AG09319 (cell line): Measurements from ENCODE around the gene ZBBX.

Source experiments
- DNase-seq: peaks from one replicate; pipeline ENCODE4 v3.0.0-alpha.2; 2010; ENCODE audit warnings: low read depth; ENCODE audit errors: extremely low read depth
- TF ChIP-seq, protein P1 (sequence below): IDR thresholded peaks from 2 replicates; pipeline ENCODE4 v1.5.1; 2011; ENCODE audit warnings: low read depth, mild to moderate bottlenecking, inconsistent platforms, low read length, moderate library complexity

ZBBX gene

DNA sequence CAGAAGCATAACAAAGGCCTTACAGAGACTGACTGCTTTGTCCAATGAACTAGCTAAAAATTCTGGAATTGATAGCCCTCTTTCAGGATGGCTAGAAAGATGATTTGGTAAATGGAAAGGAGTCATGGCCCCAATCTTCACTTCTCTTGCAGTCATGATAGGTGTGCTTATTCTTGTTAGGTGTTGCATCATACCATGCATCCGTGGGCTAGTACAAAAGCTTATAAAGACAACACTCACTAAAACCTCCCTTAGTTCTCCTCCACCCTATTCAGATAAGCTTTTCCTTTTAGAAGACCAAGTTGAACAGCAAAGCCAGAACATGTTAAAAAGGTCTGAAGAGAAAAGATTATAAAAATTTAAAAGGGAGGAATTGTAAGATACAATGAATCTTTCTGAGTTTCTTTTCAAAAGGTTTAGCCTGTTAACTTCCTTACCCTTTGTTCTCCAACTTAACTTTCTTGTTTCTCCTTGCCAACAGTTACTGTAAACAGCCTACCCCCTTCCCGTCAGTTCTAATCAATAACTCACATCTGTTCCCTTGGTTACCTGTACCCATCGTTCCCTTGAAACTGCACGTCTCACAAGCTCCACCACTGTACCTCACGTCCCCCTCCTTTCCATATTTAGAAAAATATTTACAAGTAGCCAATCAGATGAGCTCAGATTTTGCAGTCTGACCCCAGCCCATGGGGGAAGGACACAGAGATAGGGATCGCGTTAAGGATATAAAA lies 105.8 kb downstream of the ZBBX start:
- TF ChIP-seq, protein P1, sequence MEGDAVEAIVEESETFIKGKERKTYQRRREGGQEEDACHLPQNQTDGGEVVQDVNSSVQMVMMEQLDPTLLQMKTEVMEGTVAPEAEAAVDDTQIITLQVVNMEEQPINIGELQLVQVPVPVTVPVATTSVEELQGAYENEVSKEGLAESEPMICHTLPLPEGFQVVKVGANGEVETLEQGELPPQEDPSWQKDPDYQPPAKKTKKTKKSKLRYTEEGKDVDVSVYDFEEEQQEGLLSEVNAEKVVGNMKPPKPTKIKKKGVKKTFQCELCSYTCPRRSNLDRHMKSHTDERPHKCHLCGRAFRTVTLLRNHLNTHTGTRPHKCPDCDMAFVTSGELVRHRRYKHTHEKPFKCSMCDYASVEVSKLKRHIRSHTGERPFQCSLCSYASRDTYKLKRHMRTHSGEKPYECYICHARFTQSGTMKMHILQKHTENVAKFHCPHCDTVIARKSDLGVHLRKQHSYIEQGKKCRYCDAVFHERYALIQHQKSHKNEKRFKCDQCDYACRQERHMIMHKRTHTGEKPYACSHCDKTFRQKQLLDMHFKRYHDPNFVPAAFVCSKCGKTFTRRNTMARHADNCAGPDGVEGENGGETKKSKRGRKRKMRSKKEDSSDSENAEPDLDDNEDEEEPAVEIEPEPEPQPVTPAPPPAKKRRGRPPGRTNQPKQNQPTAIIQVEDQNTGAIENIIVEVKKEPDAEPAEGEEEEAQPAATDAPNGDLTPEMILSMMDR, result no peak
- DNase-seq, result no peak

GRCh38 chr3:167253037-167253436 lies 127.1 kb downstream of the ZBBX start:
- DNase-seq, result no peak
- TF ChIP-seq, protein P1, result no peak

- DNase-seq, result no peak
- TF ChIP-seq, protein P1, result no peak
Measured at GRCh38 chr3:167251678-167252077, 128.4 kb downstream of the ZBBX start.

DNA sequence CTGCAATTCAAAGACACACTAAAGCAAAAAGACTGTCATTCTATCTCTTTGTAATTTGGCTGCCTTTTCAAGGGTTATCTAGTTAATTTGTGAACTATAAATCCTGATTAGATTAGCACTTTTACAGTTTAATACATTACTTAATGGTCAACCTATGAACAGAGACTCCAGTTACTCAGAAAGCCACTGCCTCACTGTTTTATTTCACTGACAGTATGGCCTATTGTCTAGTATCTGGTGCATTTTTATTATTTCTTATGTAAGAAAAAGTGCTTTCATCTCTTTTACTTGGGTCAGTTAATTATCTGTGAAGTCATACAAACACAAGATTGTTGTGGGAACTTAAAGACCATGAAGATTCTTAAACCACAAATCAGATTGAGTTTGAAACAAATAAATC lies 133.8 kb downstream of the ZBBX start:
- TF ChIP-seq, protein P1, result no peak
- no peak for DNase-seq

- no peak for DNase-seq
- TF ChIP-seq, protein P1, result no peak
Measured at GRCh38 chr3:167241048-167241845, 138.8 kb downstream of the ZBBX start.

DNA sequence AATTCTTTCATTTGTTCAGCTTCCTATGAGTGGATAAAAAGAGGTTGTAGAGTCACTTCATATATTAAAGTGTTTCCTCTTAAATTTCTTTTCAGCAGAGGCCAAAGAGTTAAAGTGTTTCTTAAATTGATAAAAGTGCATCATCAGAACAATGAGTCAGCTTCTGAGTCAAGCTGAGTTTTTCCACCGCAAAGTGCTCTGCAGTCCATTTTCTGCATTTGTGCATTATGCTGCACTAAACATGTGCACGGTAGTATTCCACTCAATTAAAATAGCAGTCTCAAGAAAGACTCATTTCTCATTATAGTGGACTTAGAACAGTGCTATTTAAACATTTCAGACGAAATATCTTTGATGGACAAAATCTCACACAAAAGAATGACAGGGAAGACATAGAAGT lies 152.0 kb downstream of the ZBBX start:
- DNase-seq, result no peak
- TF ChIP-seq, protein P1, result no peak

GRCh38 chr3:167225821-167226220 lies 154.3 kb downstream of the ZBBX start:
- TF ChIP-seq, protein P1, result no peak
- no peak for DNase-seq
